ENCODE measurements around the gene SPATS2L.

Gene SPATS2L

GRCh38 chr2:200404615-200405014, 98.1 kb downstream of the SPATS2L start:
- no peak for TF ChIP-seq SPI1 (IDR thresholded peaks at IDR 0.05; ENCODE audit: low read depth, low read length)
- TF ChIP-seq TAF1 (IDR thresholded peaks at IDR 0.05; ENCODE audit: low read depth, low read length) = no peak
- no peak for TF ChIP-seq PAX5 (IDR thresholded peaks at IDR 0.05; ENCODE audit: insufficient read depth, low read length, severe bottlenecking)
- FAIRE-seq = no peak

GRCh38 chr2:200405599-200406298, 99.3 kb downstream of the SPATS2L start:
- no peak for FAIRE-seq
- no peak for DNase-seq (ENCODE audit: insufficient read length, low spot score)
- TF ChIP-seq PAX5 (IDR thresholded peaks at IDR 0.05; ENCODE audit: insufficient read depth, low read length, severe bottlenecking) = no peak
- TF ChIP-seq POLR2AphosphoS5 (IDR thresholded peaks at IDR 0.05; ENCODE audit: low read depth, low read length) = no peak
- TF ChIP-seq POU2F2 (IDR thresholded peaks at IDR 0.05; ENCODE audit: low read depth, low read length) = no peak
- TF ChIP-seq POLR2A (IDR thresholded peaks at IDR 0.05; ENCODE audit: low read depth, low read length) = no peak
- no peak for TF ChIP-seq SPI1 (IDR thresholded peaks at IDR 0.05; ENCODE audit: low read depth, low read length)
- TF ChIP-seq TAF1 (IDR thresholded peaks at IDR 0.05; ENCODE audit: low read depth, low read length) = no peak

More at GRCh38 chr2:200404615-200405014, 98.1 kb downstream of the SPATS2L start:
- DNase-seq (ENCODE audit: insufficient read length, low spot score) = no peak

DNA sequence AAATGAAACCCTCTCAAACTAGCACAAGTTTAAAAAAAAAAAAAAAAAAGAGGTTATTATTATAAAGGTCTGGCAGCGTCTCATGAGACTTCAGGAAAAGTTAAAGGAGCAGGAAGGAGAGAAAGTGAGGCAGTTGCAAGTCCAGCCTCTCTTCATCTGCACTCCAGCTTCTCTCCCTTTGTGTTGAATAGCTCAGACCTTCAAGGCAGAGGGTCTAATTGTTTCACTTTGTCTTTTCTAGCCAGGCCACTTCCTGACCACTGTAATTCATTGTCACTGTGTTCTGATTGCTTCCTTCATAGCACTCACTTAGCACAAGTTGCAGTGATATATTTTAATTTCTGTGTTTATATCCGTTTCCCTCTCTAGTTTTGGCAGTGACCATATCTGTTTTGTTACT, 99.9 kb downstream of the SPATS2L start:
- DNase-seq (ENCODE audit: insufficient read length, low spot score) (no peak), FAIRE-seq (peak; percentile 57)
- 0 out of 2 replicates have a peak, but pooled peaks have one; percentile 5 for TF ChIP-seq SPI1 (IDR thresholded peaks at IDR 0.05; ENCODE audit: low read depth, low read length)
- TF ChIP-seq POLR2AphosphoS5 (IDR thresholded peaks at IDR 0.05; ENCODE audit: low read depth, low read length) = no peak

DNA sequence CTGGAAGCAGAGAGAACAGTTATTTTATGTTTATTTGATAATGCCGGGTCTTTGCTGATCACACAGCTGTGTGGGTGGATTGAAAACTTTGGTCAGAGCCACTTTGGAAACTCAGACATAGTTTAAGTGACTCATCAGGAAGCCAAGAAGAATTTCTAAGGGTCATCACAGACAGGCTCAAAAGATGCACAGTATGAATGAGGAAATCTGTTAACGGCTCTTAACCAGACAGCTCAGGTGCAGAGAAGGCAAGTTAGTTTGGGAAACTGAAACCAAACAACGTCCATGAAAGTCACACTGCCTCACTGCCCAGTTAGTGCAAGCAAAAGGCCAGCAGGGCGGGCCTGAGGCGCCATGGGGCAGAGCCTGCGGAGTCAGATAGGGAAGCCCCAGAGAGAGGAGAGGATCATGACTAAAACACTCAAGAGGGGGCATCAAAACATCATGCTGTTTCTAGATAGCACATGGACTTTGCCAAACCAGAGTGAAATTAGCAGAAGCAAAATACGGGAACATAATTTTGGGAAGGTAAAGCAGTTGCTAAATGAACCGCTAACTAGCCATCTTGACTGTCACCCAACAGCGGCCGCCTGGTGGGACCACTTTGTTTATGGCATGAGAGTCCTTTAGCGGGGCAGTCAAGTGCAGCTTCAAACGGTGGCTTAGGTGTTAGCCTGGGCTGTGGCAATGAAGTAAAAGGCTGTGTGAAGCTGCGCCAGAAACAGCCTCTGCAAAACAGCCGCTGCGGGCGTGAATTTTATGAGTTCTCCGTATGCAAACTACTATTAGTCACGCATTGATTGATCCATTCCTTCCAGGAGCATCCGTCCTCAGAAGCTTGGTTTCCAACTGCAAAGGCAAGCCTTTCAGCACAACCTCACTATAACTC, 102.2 kb downstream of the SPATS2L start:
- no peak for FAIRE-seq
- TF ChIP-seq PAX5 (IDR thresholded peaks at IDR 0.05; ENCODE audit: insufficient read depth, low read length, severe bottlenecking) = no peak
- TF ChIP-seq TAF1 (IDR thresholded peaks at IDR 0.05; ENCODE audit: low read depth, low read length) = no peak
- no peak for TF ChIP-seq POLR2AphosphoS5 (IDR thresholded peaks at IDR 0.05; ENCODE audit: low read depth, low read length)
- TF ChIP-seq POLR2A (IDR thresholded peaks at IDR 0.05; ENCODE audit: low read depth, low read length) = no peak
- TF ChIP-seq POU2F2 (IDR thresholded peaks at IDR 0.05; ENCODE audit: low read depth, low read length) = no peak
- no peak for DNase-seq (ENCODE audit: insufficient read length, low spot score)

DNA sequence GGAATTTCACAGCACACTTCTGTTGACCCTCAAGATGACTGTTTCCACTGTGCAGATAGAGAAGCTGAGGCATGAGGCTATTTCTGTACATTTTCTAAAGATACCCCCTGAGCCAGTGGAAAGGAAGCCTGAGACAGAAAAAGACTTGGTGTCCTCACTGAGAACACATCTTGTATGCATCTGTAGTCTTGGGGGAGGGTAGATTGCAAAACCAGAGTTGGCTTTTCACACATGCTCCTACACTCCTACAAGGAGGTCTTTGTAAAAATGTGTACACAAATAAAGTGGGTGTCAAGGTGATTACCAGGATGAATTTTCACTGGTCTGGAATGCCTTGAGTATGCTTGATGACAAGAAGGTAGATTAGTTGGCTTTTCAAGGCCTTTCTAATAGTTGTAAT, 105.3 kb downstream of the SPATS2L start:
- FAIRE-seq = no peak
- DNase-seq (ENCODE audit: insufficient read length, low spot score) = no peak
- no peak for TF ChIP-seq POLR2AphosphoS5 (IDR thresholded peaks at IDR 0.05; ENCODE audit: low read depth, low read length)
- TF ChIP-seq POU2F2 (IDR thresholded peaks at IDR 0.05; ENCODE audit: low read depth, low read length) = no peak
- TF ChIP-seq TAF1 (IDR thresholded peaks at IDR 0.05; ENCODE audit: low read depth, low read length) = no peak
- TF ChIP-seq PAX5 (IDR thresholded peaks at IDR 0.05; ENCODE audit: insufficient read depth, low read length, severe bottlenecking) = no peak
- TF ChIP-seq POLR2A (IDR thresholded peaks at IDR 0.05; ENCODE audit: low read depth, low read length) = no peak
- no peak for TF ChIP-seq SPI1 (IDR thresholded peaks at IDR 0.05; ENCODE audit: low read depth, low read length)

DNA sequence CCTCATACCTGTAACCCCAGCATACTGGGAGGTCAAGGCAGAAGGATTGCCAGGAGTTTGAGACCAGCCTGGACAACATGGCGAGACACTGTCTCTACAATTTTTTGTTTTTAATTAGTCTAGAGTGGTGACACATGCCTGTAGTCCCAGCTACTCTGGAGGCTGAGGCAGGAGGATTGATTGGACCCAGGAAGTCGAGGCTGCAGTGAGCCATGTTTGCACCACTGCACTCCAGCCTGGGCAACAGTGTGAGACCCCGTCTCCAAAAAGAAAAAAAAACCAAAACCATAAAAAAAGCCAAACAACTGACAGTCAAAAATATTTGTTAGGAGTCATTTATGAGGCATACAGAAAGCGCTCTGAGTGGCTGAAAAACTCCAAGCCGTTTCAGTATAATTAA, 107.9 kb downstream of the SPATS2L start:
- no peak for DNase-seq (ENCODE audit: insufficient read length, low spot score)
- FAIRE-seq = no peak
- TF ChIP-seq TAF1 (IDR thresholded peaks at IDR 0.05; ENCODE audit: low read depth, low read length) (no peak), POLR2A (IDR thresholded peaks at IDR 0.05; ENCODE audit: low read depth, low read length) (no peak), POLR2AphosphoS5 (IDR thresholded peaks at IDR 0.05; ENCODE audit: low read depth, low read length) (no peak), PAX5 (IDR thresholded peaks at IDR 0.05; ENCODE audit: insufficient read depth, low read length, severe bottlenecking) (no peak), SPI1 (IDR thresholded peaks at IDR 0.05; ENCODE audit: low read depth, low read length) (no peak), POU2F2 (IDR thresholded peaks at IDR 0.05; ENCODE audit: low read depth, low read length) (no peak)

DNA sequence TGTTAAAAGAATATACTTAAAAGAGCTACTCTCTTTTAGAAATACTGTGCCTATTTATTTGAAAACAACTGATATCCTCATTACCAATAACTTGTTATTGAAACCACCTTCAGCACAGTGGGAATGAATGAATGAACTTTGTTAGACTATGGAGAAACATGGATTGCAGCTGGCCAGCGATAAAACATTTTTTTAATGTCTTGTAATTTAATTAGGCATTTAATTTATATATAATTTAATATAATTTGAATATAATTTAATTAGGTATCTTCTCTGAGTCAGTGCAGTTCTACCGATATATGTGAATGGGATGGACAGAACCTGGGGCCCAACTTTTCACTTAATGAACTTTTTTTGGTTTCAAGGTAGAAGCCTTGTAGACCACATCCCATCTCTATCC, 109.0 kb downstream of the SPATS2L start:
- DNase-seq (ENCODE audit: insufficient read length, low spot score) = no peak
- TF ChIP-seq POLR2A (IDR thresholded peaks at IDR 0.05; ENCODE audit: low read depth, low read length) (no peak), SPI1 (IDR thresholded peaks at IDR 0.05; ENCODE audit: low read depth, low read length) (no peak), POU2F2 (IDR thresholded peaks at IDR 0.05; ENCODE audit: low read depth, low read length) (no peak), TAF1 (IDR thresholded peaks at IDR 0.05; ENCODE audit: low read depth, low read length) (no peak), POLR2AphosphoS5 (IDR thresholded peaks at IDR 0.05; ENCODE audit: low read depth, low read length) (no peak), PAX5 (IDR thresholded peaks at IDR 0.05; ENCODE audit: insufficient read depth, low read length, severe bottlenecking) (no peak)

DNA sequence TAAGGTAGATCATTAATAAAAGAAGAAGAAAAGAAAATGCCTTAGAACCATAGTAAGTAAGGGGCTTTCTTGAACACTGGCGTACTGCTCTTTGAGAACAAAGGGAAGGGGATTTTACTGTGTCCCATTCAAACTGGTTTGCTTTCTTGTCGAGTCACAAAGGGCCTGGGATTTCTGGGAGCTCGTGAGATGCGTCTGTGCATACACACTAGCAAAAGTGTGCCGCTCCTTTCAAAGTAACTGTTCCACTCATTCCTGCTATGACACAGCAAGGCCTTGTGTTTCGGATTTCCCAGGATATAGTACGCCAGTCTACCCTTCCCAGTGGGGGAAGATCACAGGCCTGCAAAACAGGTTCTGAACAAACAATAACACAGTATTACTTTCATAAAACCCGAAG, 110.4 kb downstream of the SPATS2L start:
- no peak for FAIRE-seq
- no peak for TF ChIP-seq POLR2AphosphoS5 (IDR thresholded peaks at IDR 0.05; ENCODE audit: low read depth, low read length)
- TF ChIP-seq PAX5 (IDR thresholded peaks at IDR 0.05; ENCODE audit: insufficient read depth, low read length, severe bottlenecking) = no peak
- no peak for TF ChIP-seq TAF1 (IDR thresholded peaks at IDR 0.05; ENCODE audit: low read depth, low read length)
- TF ChIP-seq POLR2A (IDR thresholded peaks at IDR 0.05; ENCODE audit: low read depth, low read length) = no peak
- no peak for TF ChIP-seq POU2F2 (IDR thresholded peaks at IDR 0.05; ENCODE audit: low read depth, low read length)
- no peak for TF ChIP-seq SPI1 (IDR thresholded peaks at IDR 0.05; ENCODE audit: low read depth, low read length)
- no peak for DNase-seq (ENCODE audit: insufficient read length, low spot score)

More for the DNA sequence above, 109.0 kb downstream of the SPATS2L start:
- FAIRE-seq = no peak

GRCh38 chr2:200417366-200417765, 110.9 kb downstream of the SPATS2L start:
- FAIRE-seq = no peak
- no peak for TF ChIP-seq POLR2A (IDR thresholded peaks at IDR 0.05; ENCODE audit: low read depth, low read length)
- no peak for TF ChIP-seq POLR2AphosphoS5 (IDR thresholded peaks at IDR 0.05; ENCODE audit: low read depth, low read length)
- TF ChIP-seq SPI1 (IDR thresholded peaks at IDR 0.05; ENCODE audit: low read depth, low read length) = no peak
- TF ChIP-seq POU2F2 (IDR thresholded peaks at IDR 0.05; ENCODE audit: low read depth, low read length) = no peak
- no peak for TF ChIP-seq TAF1 (IDR thresholded peaks at IDR 0.05; ENCODE audit: low read depth, low read length)
- no peak for TF ChIP-seq PAX5 (IDR thresholded peaks at IDR 0.05; ENCODE audit: insufficient read depth, low read length, severe bottlenecking)

More at GRCh38 chr2:200417366-200417765, 110.9 kb downstream of the SPATS2L start:
- DNase-seq (ENCODE audit: insufficient read length, low spot score) = no peak

All from GM12891 (cell line).